Measurements from ENCODE around the gene TBPL1.

GRCh38 chr6:133989525-133989924, 36.5 kb downstream of the TBPL1 start:
- TF ChIP-seq POLR2A (IDR thresholded peaks at IDR 0.05) = no peak
- TF ChIP-seq CTCF (IDR thresholded peaks at IDR 0.05) = no peak

All from thyroid gland (tissue), 4 donors.